ENCODE data around the gene TFR2. TPM values are rescaled to one million over a fixed set of nuclear protein-coding genes. Genes with fewer than 3 reads are reported as not detected.

The TFR2 gene
- polyA plus RNA-seq, 1 experiment: 0.49 TPM

DNA sequence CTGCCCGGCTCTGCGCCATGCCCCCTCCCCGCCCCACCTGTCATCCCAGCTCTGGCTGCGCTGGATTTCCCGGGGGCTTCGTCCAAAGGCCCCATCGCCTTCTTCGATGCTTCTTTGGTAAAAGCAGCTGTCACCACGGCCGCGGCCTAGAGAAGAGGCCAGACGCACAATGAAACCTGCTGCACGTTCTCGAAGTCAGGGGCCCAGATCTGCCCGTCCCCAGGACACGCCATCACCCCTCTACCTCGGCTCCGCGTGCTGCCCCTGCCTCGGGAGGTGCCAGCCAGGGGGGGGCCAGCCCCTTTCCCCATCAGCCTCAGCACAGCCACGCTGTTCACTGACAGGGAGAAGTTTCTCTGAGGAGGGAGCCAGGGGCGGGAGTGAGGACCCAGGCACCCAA, 45.9 kb upstream of the TFR2 start:
- H3K4me3 ChIP-seq (ENCODE audit: low read depth, low read length): no peak overlapping the region
- H3K36me3 ChIP-seq (ENCODE audit: control insufficient read depth, insufficient read depth, low read length): peaks cover 51% of the 10 kb centered on the region
- ChIA-PET POLR2A (interaction anchor here (0.5 kb wide), 1 partner anchor 30 kb away, joined by 5 read pairs; no protein-coding TSS in a partner anchor), CTCF (interaction anchor here (9.0 to 10.3 kb wide), 2 partner anchors 18 to 125 kb away, joined by 84 to 162 read pairs; partner anchors contain the start of gene POP7)
- DNase-seq (ENCODE audit: low read depth): no peak
- TF ChIP-seq, protein P1, sequence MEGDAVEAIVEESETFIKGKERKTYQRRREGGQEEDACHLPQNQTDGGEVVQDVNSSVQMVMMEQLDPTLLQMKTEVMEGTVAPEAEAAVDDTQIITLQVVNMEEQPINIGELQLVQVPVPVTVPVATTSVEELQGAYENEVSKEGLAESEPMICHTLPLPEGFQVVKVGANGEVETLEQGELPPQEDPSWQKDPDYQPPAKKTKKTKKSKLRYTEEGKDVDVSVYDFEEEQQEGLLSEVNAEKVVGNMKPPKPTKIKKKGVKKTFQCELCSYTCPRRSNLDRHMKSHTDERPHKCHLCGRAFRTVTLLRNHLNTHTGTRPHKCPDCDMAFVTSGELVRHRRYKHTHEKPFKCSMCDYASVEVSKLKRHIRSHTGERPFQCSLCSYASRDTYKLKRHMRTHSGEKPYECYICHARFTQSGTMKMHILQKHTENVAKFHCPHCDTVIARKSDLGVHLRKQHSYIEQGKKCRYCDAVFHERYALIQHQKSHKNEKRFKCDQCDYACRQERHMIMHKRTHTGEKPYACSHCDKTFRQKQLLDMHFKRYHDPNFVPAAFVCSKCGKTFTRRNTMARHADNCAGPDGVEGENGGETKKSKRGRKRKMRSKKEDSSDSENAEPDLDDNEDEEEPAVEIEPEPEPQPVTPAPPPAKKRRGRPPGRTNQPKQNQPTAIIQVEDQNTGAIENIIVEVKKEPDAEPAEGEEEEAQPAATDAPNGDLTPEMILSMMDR (IDR thresholded peaks at IDR 0.05; ENCODE audit: insufficient read depth, low read depth, low read length): no peak
- no peaks in the 10 kb centered on the region for H3K27me3 ChIP-seq (ENCODE audit: control insufficient read depth, insufficient read depth, low read length)

DNA sequence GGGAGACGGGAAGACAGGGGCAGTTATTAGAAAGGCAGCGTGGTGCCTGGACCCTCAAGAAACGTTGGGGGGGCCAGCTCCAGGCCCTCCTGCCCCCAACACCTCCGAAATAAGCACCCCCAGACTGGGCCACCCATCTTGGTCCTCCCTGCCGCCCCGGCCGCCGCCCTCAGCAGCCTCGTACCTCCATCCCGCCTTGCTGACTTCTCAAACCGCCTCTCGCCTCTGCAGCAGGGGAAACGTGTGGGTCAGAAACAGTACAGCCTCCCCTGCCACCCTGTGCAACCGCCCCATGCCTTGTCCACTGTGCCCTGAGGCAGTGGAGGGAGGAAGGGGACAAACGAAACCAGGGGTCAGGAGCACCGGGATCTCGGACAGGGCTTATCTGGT, 45.5 kb upstream of the TFR2 start:
- H3K36me3 ChIP-seq (ENCODE audit: control insufficient read depth, insufficient read depth, low read length): peaks cover 53% of the 10 kb centered on the region
- no peak for DNase-seq (ENCODE audit: low read depth)
- POLR2A ChIA-PET: no interaction called here
- H3K4me3 ChIP-seq (ENCODE audit: low read depth, low read length): no peak overlapping the region
- H3K27me3 ChIP-seq (ENCODE audit: control insufficient read depth, insufficient read depth, low read length): no peaks in the 10 kb centered on the region
- TF ChIP-seq, protein P1 (IDR thresholded peaks at IDR 0.05; ENCODE audit: insufficient read depth, low read depth, low read length): no peak
- CTCF ChIA-PET: interaction anchor here (9.0 kb wide), 1 partner anchor 124 kb away, joined by 162 read pairs; no protein-coding TSS in a partner anchor

DNA sequence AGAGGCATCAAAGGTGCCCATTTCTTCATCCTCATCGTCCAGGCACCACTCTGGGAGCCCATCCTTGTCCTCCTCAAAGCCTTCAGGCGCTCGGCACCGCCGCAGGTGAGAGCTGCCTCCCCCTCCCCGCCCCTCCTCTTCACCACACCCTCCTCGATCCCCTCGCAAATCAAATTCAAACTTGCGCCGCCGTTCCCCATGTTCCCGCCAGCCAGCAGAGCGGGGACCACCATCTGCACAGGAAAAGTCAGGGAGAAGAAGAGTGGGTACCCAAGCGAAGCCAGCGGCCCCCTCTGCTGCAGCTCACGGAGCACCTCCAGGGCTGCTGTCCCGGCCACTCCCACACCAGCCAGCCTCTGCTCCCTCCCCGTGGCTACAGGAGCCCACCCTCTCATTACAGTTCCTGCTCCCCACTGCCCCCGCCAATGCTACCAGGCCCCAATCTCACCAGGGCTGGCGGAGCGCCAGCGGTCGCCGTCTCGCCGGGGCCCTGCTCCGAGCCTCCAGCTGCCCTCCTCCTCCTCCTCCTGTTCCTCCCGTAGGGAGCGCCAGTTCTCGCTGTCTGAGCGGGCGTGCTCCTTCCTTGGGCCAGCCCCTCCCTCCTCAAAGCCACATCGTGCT, 45.0 kb upstream of the TFR2 start:
- no peaks in the 10 kb centered on the region for H3K27me3 ChIP-seq (ENCODE audit: control insufficient read depth, insufficient read depth, low read length)
- TF ChIP-seq, protein P1 (IDR thresholded peaks at IDR 0.05; ENCODE audit: insufficient read depth, low read depth, low read length): no peak
- H3K4me3 ChIP-seq (ENCODE audit: low read depth, low read length): no peak overlapping the region
- ChIA-PET CTCF (interaction anchor here (9.0 kb wide), 1 partner anchor 124 kb away, joined by 162 read pairs; no protein-coding TSS in a partner anchor), POLR2A (no interaction called here)
- DNase-seq (ENCODE audit: low read depth): no peak
- peaks cover 56% of the 10 kb centered on the region for H3K36me3 ChIP-seq (ENCODE audit: control insufficient read depth, insufficient read depth, low read length)

DNA sequence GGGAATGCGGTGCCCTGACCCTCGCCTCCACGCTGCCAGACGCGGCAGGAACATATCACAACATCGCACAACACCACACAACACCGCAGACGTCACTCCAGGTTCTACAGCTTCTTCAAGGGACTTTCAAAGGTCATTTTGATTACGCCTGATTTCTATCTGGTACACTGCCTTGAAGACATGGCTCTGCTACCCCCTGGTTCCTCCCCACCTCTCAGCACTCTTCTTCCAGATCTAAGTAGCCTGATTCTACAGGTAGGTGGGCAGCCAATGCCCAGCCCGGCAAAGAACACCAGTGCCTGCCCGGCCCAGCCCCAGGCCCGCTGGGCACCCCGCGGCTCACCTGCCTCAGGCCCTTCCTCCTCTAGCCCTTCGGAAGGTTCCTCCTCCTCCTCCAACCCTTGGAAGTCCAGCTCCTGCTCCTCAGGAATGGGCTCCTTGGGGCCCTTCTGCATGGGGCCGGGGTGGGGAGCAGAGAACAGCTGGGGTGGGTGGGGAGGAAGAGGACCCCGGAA, 44.3 kb upstream of the TFR2 start:
- POLR2A ChIA-PET: no interaction called here
- Histone ChIP-seq H3K4me3 (ENCODE audit: low read depth, low read length) (no peak overlapping the region), H3K27me3 (ENCODE audit: control insufficient read depth, insufficient read depth, low read length) (no peaks in the 10 kb centered on the region), H3K36me3 (ENCODE audit: control insufficient read depth, insufficient read depth, low read length) (peaks cover 60% of the 10 kb centered on the region)
- CTCF ChIA-PET: interaction anchor here (1.0 to 10.3 kb wide), 3 partner anchors 6 to 123 kb away, joined by 4 to 162 read pairs (median 110); partner anchors contain the start of gene GIGYF1
- TF ChIP-seq, protein P1 (IDR thresholded peaks at IDR 0.05; ENCODE audit: insufficient read depth, low read depth, low read length): no peak
- DNase-seq (ENCODE audit: low read depth): no peak

DNA sequence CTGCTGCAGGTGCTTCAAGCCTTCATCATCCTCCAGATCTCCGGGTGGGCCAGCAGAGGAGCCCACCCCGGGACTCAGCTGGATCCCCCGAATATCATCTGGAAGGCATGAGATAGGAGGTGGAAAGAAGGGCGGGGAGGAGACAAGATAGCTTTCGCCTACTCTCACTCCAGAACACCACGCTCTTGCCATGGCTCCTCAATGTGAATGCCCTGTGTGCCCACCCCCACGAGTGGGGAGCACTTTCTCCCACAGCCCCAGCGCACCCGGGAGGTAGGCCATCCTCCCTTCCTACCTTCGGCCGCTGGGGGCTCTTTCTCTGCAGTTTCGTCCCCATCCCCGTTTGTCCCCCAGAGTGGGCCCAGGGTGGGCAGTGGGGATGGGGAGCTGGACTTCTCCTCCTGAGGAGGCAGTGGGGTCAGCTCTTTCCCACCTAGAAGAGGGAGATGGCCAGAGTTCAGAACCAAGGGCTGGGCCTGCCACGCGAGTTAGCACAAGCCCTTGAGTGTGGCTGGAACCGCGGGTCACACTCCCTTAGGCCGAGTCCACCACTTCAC, 43.8 kb upstream of the TFR2 start:
- ChIA-PET POLR2A (no interaction called here), CTCF (interaction anchor here (1.0 to 10.3 kb wide), 2 partner anchors 6 to 20 kb away, joined by 4 to 110 read pairs; partner anchors contain the start of gene GIGYF1)
- no peak for DNase-seq (ENCODE audit: low read depth)
- H3K4me3 ChIP-seq (ENCODE audit: low read depth, low read length): no peak overlapping the region
- peaks cover 63% of the 10 kb centered on the region for H3K36me3 ChIP-seq (ENCODE audit: control insufficient read depth, insufficient read depth, low read length)
- TF ChIP-seq, protein P1 (IDR thresholded peaks at IDR 0.05; ENCODE audit: insufficient read depth, low read depth, low read length): no peak
- H3K27me3 ChIP-seq (ENCODE audit: control insufficient read depth, insufficient read depth, low read length): no peaks in the 10 kb centered on the region

Data from BJ (cell line).